ENCODE measurements around the gene VPS35L.
"Not testable (repeated sequence)": the region's sequence is repeated elsewhere in the genome, so short reads cannot be mapped to it uniquely, and the experiment has no call there.

Gene VPS35L

DNA sequence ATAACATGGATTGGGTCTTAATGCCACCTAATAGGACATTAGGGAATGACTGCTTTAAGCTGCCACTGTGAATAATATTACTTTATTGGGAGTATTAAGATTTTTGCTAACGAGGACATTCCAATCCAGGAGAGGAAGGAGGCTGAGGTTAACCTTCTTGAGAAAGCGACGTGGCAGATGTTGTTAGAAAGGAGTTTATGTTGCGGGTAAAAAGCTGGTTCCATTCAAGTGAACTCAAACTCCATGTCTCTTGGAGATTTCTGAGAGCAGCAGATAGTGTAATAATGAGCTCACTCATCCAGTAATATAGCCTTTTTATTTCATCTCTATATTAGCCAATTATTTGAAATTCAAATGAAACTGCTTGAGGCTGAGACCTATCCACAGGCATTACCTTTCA lies 87.0 kb downstream of the VPS35L start:
- Histone ChIP-seq H3K9ac (ENCODE audit: low read depth, low read length) (no peak overlapping the region), H3K4me3 (ENCODE audit: low read depth, low read length) (no peak overlapping the region), H3K27me3 (ENCODE audit: control insufficient read depth, insufficient read depth, low read length) (no peaks in the 10 kb centered on the region), H3K36me3 (ENCODE audit: control insufficient read depth, insufficient read depth, low read length) (no peaks in the 10 kb centered on the region), H3K4me1 (ENCODE audit: control insufficient read depth, insufficient read depth, low read length) (peaks cover 2% of the 10 kb centered on the region), H3K9me3 (ENCODE audit: control insufficient read depth, insufficient read depth, low read length) (no peaks in the 10 kb centered on the region)

- H3K4me3 ChIP-seq (ENCODE audit: low read depth, low read length): no peak overlapping the region
- H3K36me3 ChIP-seq (ENCODE audit: control insufficient read depth, insufficient read depth, low read length): no peaks in the 10 kb centered on the region
- H3K9ac ChIP-seq (ENCODE audit: low read depth, low read length): no peak overlapping the region
- H3K9me3 ChIP-seq (ENCODE audit: control insufficient read depth, insufficient read depth, low read length): no peaks in the 10 kb centered on the region
- peaks cover 2% of the 10 kb centered on the region for H3K4me1 ChIP-seq (ENCODE audit: control insufficient read depth, insufficient read depth, low read length)
- no peaks in the 10 kb centered on the region for H3K27me3 ChIP-seq (ENCODE audit: control insufficient read depth, insufficient read depth, low read length)
Observed at GRCh38 chr16:19644877-19645276, 89.4 kb downstream of the VPS35L start.

- Histone ChIP-seq H3K9ac (ENCODE audit: low read depth, low read length) (no peak overlapping the region), H3K9me3 (ENCODE audit: control insufficient read depth, insufficient read depth, low read length) (no peaks in the 10 kb centered on the region), H3K4me1 (ENCODE audit: control insufficient read depth, insufficient read depth, low read length) (peaks cover 2% of the 10 kb centered on the region), H3K4me3 (ENCODE audit: low read depth, low read length) (no peak overlapping the region), H3K36me3 (ENCODE audit: control insufficient read depth, insufficient read depth, low read length) (no peaks in the 10 kb centered on the region), H3K27me3 (ENCODE audit: control insufficient read depth, insufficient read depth, low read length) (no peaks in the 10 kb centered on the region)
Observed at GRCh38 chr16:19645557-19645981, 90.1 kb downstream of the VPS35L start.

DNA sequence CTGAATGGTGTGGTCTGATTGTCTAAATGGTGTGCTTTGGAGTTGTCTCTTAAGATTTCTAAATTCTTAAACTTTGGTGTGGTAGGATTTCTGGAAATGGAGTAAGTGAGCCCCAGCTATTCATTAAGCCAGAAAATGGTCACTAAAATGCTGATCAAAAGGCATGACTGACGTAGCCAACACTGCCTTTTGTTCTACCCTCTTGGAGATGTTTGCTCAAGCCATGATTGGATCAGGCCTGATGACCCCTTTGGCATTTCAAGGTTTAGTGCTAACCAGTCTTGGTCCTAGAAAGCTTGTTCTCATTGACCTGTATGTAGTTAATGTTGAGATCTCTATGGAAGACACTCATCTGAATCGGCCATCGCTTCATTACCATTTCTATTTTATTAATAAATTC lies 94.5 kb downstream of the VPS35L start:
- peaks cover 24% of the 10 kb centered on the region for H3K36me3 ChIP-seq (ENCODE audit: control insufficient read depth, insufficient read depth, low read length)
- no peaks in the 10 kb centered on the region for H3K9me3 ChIP-seq (ENCODE audit: control insufficient read depth, insufficient read depth, low read length)
- no peak overlapping the region for H3K9ac ChIP-seq (ENCODE audit: low read depth, low read length)
- no peaks in the 10 kb centered on the region for H3K27me3 ChIP-seq (ENCODE audit: control insufficient read depth, insufficient read depth, low read length)
- H3K4me1 ChIP-seq (ENCODE audit: control insufficient read depth, insufficient read depth, low read length): no peaks in the 10 kb centered on the region
- no peak overlapping the region for H3K4me3 ChIP-seq (ENCODE audit: low read depth, low read length)

GRCh38 chr16:19654147-19654546 lies 98.6 kb downstream of the VPS35L start:
- H3K36me3 ChIP-seq (ENCODE audit: control insufficient read depth, insufficient read depth, low read length): peaks cover 25% of the 10 kb centered on the region
- no peaks in the 10 kb centered on the region for H3K9me3 ChIP-seq (ENCODE audit: control insufficient read depth, insufficient read depth, low read length)
- no peaks in the 10 kb centered on the region for H3K27me3 ChIP-seq (ENCODE audit: control insufficient read depth, insufficient read depth, low read length)
- H3K9ac ChIP-seq (ENCODE audit: low read depth, low read length): no peak overlapping the region
- no peak overlapping the region for H3K4me3 ChIP-seq (ENCODE audit: low read depth, low read length)
- H3K4me1 ChIP-seq (ENCODE audit: control insufficient read depth, insufficient read depth, low read length): no peaks in the 10 kb centered on the region

DNA sequence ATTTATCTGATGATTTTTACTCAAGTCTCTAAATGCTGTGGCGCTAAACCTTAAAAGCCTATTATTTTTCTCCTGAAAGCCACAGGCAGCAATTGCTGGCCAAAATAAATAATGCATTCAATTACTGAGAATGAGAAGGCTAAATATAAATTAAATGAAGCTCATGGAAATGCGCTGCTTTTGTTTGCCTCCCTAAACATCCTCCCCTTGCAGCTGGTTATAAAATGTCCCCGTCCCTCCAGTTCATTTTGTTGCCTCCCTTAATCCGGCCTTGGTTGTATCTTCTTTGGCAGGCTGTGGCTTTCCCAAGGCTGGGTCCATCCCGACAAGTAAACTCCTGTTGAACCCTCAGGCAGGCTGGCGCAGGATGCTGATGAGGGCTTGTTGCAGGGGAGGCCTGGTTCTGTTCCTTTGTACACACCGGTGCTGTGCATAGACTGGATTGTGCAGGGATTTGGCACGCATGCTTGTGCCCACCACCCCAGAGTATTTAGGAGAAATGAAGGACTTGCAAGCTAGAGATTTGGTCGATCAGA lies 99.8 kb downstream of the VPS35L start:
- Histone ChIP-seq H3K4me1 (ENCODE audit: control insufficient read depth, insufficient read depth, low read length) (no peaks in the 10 kb centered on the region), H3K9ac (ENCODE audit: low read depth, low read length) (no peak overlapping the region), H3K27me3 (ENCODE audit: control insufficient read depth, insufficient read depth, low read length) (no peaks in the 10 kb centered on the region), H3K9me3 (ENCODE audit: control insufficient read depth, insufficient read depth, low read length) (no peaks in the 10 kb centered on the region), H3K36me3 (ENCODE audit: control insufficient read depth, insufficient read depth, low read length) (peaks cover 25% of the 10 kb centered on the region), H3K4me3 (ENCODE audit: low read depth, low read length) (no peak overlapping the region)

DNA sequence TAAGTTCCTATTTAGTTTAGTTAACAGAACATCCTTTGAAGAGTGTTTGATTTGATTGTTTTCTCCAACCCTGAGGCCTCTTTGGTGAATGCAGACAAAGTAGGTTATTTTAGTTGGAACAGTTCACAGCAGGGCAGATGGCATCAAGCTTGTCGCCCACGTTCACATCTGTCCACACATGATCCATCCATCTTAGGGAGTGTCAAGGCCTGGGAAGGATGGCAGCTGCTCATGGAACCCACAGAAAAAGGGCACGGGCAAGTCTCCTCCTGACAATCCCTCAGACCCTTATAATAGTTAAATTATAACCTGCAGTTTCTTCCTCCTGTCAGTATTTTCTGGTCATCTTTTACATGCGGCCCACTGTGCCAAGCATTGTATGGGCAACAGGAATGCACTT lies 102.3 kb downstream of the VPS35L start:
- H3K27me3 ChIP-seq (ENCODE audit: control insufficient read depth, insufficient read depth, low read length): no peaks in the 10 kb centered on the region
- peaks cover 17% of the 10 kb centered on the region for H3K36me3 ChIP-seq (ENCODE audit: control insufficient read depth, insufficient read depth, low read length)
- H3K4me1 ChIP-seq (ENCODE audit: control insufficient read depth, insufficient read depth, low read length): peaks cover 5% of the 10 kb centered on the region
- H3K9me3 ChIP-seq (ENCODE audit: control insufficient read depth, insufficient read depth, low read length): no peaks in the 10 kb centered on the region
- H3K9ac ChIP-seq (ENCODE audit: low read depth, low read length): no peak overlapping the region
- H3K4me3 ChIP-seq (ENCODE audit: low read depth, low read length): no peak overlapping the region

DNA sequence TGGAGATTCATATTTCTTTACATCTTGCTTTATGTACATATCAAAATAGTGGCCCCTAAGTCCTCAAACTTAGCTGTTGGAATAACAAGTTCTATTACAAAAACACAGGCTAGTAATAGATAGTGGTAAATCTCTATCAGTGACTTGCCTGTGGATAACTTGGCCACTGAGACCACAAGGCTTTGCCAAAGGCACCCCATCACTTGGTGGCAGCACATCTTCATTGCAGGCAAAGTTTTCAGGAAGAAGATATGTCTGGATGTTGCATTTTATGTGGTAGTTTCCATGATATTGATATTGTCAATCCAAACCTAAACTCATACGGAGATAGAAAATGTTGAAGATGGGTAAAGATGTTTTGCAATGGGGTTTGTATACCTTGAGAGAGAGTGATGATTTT lies 104.1 kb downstream of the VPS35L start:
- Histone ChIP-seq H3K9ac (ENCODE audit: low read depth, low read length) (no peak overlapping the region), H3K27me3 (ENCODE audit: control insufficient read depth, insufficient read depth, low read length) (peaks cover 3% of the 10 kb centered on the region), H3K36me3 (ENCODE audit: control insufficient read depth, insufficient read depth, low read length) (peaks cover 2% of the 10 kb centered on the region), H3K9me3 (ENCODE audit: control insufficient read depth, insufficient read depth, low read length) (no peaks in the 10 kb centered on the region), H3K4me3 (ENCODE audit: low read depth, low read length) (no peak overlapping the region), H3K4me1 (ENCODE audit: control insufficient read depth, insufficient read depth, low read length) (peaks cover 8% of the 10 kb centered on the region)

DNA sequence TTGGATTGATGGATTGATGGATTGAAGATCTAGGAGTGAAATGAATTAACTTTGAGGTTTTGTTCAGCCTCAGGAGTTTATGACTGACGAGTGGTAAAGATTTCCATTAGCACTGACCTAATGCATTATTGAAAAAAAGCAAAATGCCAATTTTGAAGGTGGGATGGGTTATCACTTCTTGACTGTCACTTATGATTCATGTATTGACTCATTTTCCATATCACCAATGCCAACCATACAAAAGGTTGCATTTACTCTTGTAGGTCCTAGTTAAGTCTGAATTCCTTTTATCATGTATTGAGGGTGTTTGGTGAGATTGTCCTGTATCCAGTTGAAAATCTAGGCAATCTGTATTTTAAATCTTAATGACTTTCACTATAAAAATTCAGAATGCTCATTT lies 104.9 kb downstream of the VPS35L start:
- Histone ChIP-seq H3K9ac (ENCODE audit: low read depth, low read length) (no peak overlapping the region), H3K36me3 (ENCODE audit: control insufficient read depth, insufficient read depth, low read length) (no peaks in the 10 kb centered on the region), H3K9me3 (ENCODE audit: control insufficient read depth, insufficient read depth, low read length) (no peaks in the 10 kb centered on the region), H3K4me1 (ENCODE audit: control insufficient read depth, insufficient read depth, low read length) (peaks cover 8% of the 10 kb centered on the region), H3K4me3 (ENCODE audit: low read depth, low read length) (no peak overlapping the region), H3K27me3 (ENCODE audit: control insufficient read depth, insufficient read depth, low read length) (peaks cover 3% of the 10 kb centered on the region)

GRCh38 chr16:19662351-19662750 lies 106.8 kb downstream of the VPS35L start:
- H3K36me3 ChIP-seq (ENCODE audit: control insufficient read depth, insufficient read depth, low read length): no peaks in the 10 kb centered on the region
- no peak overlapping the region for H3K4me3 ChIP-seq (ENCODE audit: low read depth, low read length)
- no peak overlapping the region for H3K9ac ChIP-seq (ENCODE audit: low read depth, low read length)
- H3K4me1 ChIP-seq (ENCODE audit: control insufficient read depth, insufficient read depth, low read length): peaks cover 8% of the 10 kb centered on the region
- no peaks in the 10 kb centered on the region for H3K9me3 ChIP-seq (ENCODE audit: control insufficient read depth, insufficient read depth, low read length)
- H3K27me3 ChIP-seq (ENCODE audit: control insufficient read depth, insufficient read depth, low read length): peaks cover 3% of the 10 kb centered on the region

- Histone ChIP-seq H3K4me3 (ENCODE audit: low read depth, low read length) (no peak overlapping the region), H3K4me1 (ENCODE audit: control insufficient read depth, insufficient read depth, low read length) (peaks cover 8% of the 10 kb centered on the region), H3K9me3 (ENCODE audit: control insufficient read depth, insufficient read depth, low read length) (no peaks in the 10 kb centered on the region), H3K36me3 (ENCODE audit: control insufficient read depth, insufficient read depth, low read length) (no peaks in the 10 kb centered on the region), H3K9ac (ENCODE audit: low read depth, low read length) (no peak overlapping the region), H3K27me3 (ENCODE audit: control insufficient read depth, insufficient read depth, low read length) (peaks cover 3% of the 10 kb centered on the region)
Observed at GRCh38 chr16:19664166-19664565, 108.7 kb downstream of the VPS35L start.

DNA sequence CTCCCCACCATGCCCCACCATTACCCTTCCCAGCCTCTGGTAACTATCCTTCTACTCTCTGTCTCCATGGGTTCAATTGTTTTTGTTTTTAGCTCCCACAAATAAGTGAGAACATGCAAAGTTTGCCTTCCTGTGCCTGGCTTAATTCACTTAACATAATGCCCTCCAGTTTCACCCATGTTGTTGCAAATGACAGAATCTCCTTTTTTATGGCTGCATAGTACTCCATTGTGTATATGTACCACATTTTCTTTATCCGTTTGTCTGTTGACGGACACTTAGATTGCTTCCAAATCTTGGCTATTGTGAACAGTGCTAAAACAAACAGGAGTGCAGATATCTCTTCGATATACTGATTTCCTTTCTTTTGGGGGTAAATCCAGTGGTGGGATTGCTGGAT lies 109.8 kb downstream of the VPS35L start:
- H3K9ac ChIP-seq (ENCODE audit: low read depth, low read length); H3K4me1 ChIP-seq (ENCODE audit: control insufficient read depth, insufficient read depth, low read length); H3K4me3 ChIP-seq (ENCODE audit: low read depth, low read length); H3K9me3 ChIP-seq (ENCODE audit: control insufficient read depth, insufficient read depth, low read length); H3K36me3 ChIP-seq (ENCODE audit: control insufficient read depth, insufficient read depth, low read length); H3K27me3 ChIP-seq (ENCODE audit: control insufficient read depth, insufficient read depth, low read length): not testable (repeated sequence)
